Measurements from ENCODE around the gene SCAP. TPM values are rescaled to one million over a fixed set of nuclear protein-coding genes. Genes with fewer than 3 reads are reported as not detected.
"Not testable (repeated sequence)": the region's sequence is repeated elsewhere in the genome, so short reads cannot be mapped to it uniquely, and the experiment has no call there.

The SCAP gene
- total RNA-seq, 1 donor from 2014 or later, result 84.3 TPM

GRCh38 chr3:47485812-47486211, 10.1 kb upstream of the SCAP start:
- Mint-ChIP-seq H3K4me1 (peaks cover 5% of the 10 kb centered on the region), H3K9me3 (no peaks in the 10 kb centered on the region), H3K27me3 (no peaks in the 10 kb centered on the region), H3K36me3 (ENCODE audit: low read depth) (peaks cover 3% of the 10 kb centered on the region), H3K4me3 (no peak overlapping the region), H3K27ac (no peak overlapping the region)
- DNase-seq, result no peak
- intact Hi-C loops (cut with micrococcal nuclease), result no loop called here
- ChIA-PET CTCF (no interaction called here), POLR2A (no interaction called here)
- ATAC-seq (ENCODE audit: low read depth), result no peak
- no peak for TF ChIP-seq CTCF (IDR thresholded peaks at IDR 0.05)

- ChIA-PET CTCF (no interaction called here), POLR2A (interaction anchor here (0.9 kb wide), 1 partner anchor 29 kb away, joined by 3 read pairs; no protein-coding TSS in a partner anchor)
- TF ChIP-seq CTCF (IDR thresholded peaks at IDR 0.05), result no peak
- peaks cover 2% of the 10 kb centered on the region for H3K36me3 Mint-ChIP-seq (ENCODE audit: low read depth)
- DNase-seq, result no peak
- ATAC-seq (ENCODE audit: low read depth), result no peak
- H3K4me3 Mint-ChIP-seq, result no peak overlapping the region
- no peaks in the 10 kb centered on the region for H3K4me1 Mint-ChIP-seq
- no peaks in the 10 kb centered on the region for H3K9me3 Mint-ChIP-seq
- intact Hi-C loops (cut with micrococcal nuclease), result no loop called here
- H3K27me3 Mint-ChIP-seq, result no peaks in the 10 kb centered on the region
- H3K27ac Mint-ChIP-seq, result no peak overlapping the region
Measured at GRCh38 chr3:47482366-47482765, 6.6 kb upstream of the SCAP start.

- H3K27me3 Mint-ChIP-seq; CTCF ChIA-PET; intact Hi-C loops (cut with micrococcal nuclease); H3K36me3 Mint-ChIP-seq (ENCODE audit: low read depth); DNase-seq; H3K9me3 Mint-ChIP-seq; H3K4me1 Mint-ChIP-seq; ATAC-seq (ENCODE audit: low read depth); H3K27ac Mint-ChIP-seq; H3K4me3 Mint-ChIP-seq: not testable (repeated sequence)
- POLR2A ChIA-PET, result interaction anchor here (0.9 kb wide), 1 partner anchor 29 kb away, joined by 3 read pairs; no protein-coding TSS in a partner anchor
Measured at GRCh38 chr3:47481763-47482162, 6.0 kb upstream of the SCAP start.

- intact Hi-C loops (cut with micrococcal nuclease); H3K27ac Mint-ChIP-seq; ATAC-seq (ENCODE audit: low read depth); H3K36me3 Mint-ChIP-seq (ENCODE audit: low read depth); H3K27me3 Mint-ChIP-seq; H3K9me3 Mint-ChIP-seq; CTCF ChIA-PET; DNase-seq; H3K4me3 Mint-ChIP-seq: not testable (repeated sequence)
- H3K4me1 Mint-ChIP-seq, result peaks cover 12% of the 10 kb centered on the region
- POLR2A ChIA-PET, result interaction anchor here (0.7 kb wide), 1 partner anchor 59 kb away, joined by 4 read pairs; no protein-coding TSS in a partner anchor
Measured at GRCh38 chr3:47480267-47480666, 4.5 kb upstream of the SCAP start.

- ChIA-PET POLR2A (interaction anchor here (0.7 kb wide), 1 partner anchor 30 kb away, joined by 5 read pairs; no protein-coding TSS in a partner anchor), CTCF (no interaction called here)
- no peak overlapping the region for H3K27ac Mint-ChIP-seq
- no peak overlapping the region for H3K4me3 Mint-ChIP-seq
- H3K4me1 Mint-ChIP-seq, result peaks cover 17% of the 10 kb centered on the region
- no peaks in the 10 kb centered on the region for H3K27me3 Mint-ChIP-seq
- no peak for DNase-seq
- H3K9me3 Mint-ChIP-seq, result no peaks in the 10 kb centered on the region
- H3K36me3 Mint-ChIP-seq (ENCODE audit: low read depth), result peaks cover 5% of the 10 kb centered on the region
- intact Hi-C loops (cut with micrococcal nuclease), result loop anchor here (5.0 kb wide), 2 partner anchors 37 to 608 kb away; no protein-coding TSS in a partner anchor
- TF ChIP-seq CTCF (IDR thresholded peaks at IDR 0.05), result no peak
- ATAC-seq (ENCODE audit: low read depth), result no peak
Measured at GRCh38 chr3:47479826-47480160, 4.1 kb upstream of the SCAP start.

- Mint-ChIP-seq H3K9me3 (no peaks in the 10 kb centered on the region), H3K4me1 (peaks cover 30% of the 10 kb centered on the region), H3K27ac (no peak overlapping the region), H3K27me3 (no peaks in the 10 kb centered on the region), H3K4me3 (no peak overlapping the region), H3K36me3 (ENCODE audit: low read depth) (peaks cover 6% of the 10 kb centered on the region)
- intact Hi-C loops (cut with micrococcal nuclease), result loop anchor here (5.0 kb wide), 2 partner anchors 36 to 609 kb away; no protein-coding TSS in a partner anchor
- POLR2A ChIA-PET, result no interaction called here
- no peak for DNase-seq
- no peak for TF ChIP-seq CTCF (IDR thresholded peaks at IDR 0.05)
- CTCF ChIA-PET, result interaction anchor here (0.7 kb wide), 1 partner anchor 57 kb away, joined by 3 read pairs; no protein-coding TSS in a partner anchor
- ATAC-seq (ENCODE audit: low read depth), result no peak
Measured at GRCh38 chr3:47478022-47478421, 2.3 kb upstream of the SCAP start.
